GM12874 (cell line): ENCODE measurements around the gene RUBCNL.

Experiments
- TF ChIP-seq, protein P1 (sequence below): IDR thresholded peaks from 2 replicates; pipeline ENCODE4 v1.5.1; 2011; ENCODE audit warnings: low read depth, mild to moderate bottlenecking, control low read depth, low read length, moderate library complexity; ENCODE audit not compliant: insufficient read depth

RUBCNL gene

DNA sequence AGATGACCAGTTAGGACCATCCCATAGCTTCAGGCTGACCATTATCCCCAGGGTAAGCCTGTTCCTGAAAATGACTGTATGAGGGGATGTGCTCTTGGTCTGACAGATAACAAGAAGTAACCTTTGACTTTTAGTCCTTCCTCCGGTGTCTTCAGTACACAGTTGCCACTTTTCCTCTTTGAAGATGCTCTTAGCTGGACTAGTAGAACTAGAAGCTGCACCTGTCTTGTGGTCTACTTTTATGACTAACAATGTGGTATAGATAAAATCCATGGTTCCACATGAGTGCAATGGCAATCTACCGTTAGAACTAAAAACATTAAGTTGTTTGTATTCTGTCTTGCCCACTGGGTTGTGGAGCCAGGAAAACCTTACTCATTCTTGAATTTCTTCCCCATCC is 5.9 kb upstream of the RUBCNL start:
- TF ChIP-seq, protein P1, sequence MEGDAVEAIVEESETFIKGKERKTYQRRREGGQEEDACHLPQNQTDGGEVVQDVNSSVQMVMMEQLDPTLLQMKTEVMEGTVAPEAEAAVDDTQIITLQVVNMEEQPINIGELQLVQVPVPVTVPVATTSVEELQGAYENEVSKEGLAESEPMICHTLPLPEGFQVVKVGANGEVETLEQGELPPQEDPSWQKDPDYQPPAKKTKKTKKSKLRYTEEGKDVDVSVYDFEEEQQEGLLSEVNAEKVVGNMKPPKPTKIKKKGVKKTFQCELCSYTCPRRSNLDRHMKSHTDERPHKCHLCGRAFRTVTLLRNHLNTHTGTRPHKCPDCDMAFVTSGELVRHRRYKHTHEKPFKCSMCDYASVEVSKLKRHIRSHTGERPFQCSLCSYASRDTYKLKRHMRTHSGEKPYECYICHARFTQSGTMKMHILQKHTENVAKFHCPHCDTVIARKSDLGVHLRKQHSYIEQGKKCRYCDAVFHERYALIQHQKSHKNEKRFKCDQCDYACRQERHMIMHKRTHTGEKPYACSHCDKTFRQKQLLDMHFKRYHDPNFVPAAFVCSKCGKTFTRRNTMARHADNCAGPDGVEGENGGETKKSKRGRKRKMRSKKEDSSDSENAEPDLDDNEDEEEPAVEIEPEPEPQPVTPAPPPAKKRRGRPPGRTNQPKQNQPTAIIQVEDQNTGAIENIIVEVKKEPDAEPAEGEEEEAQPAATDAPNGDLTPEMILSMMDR, result no peak

DNA sequence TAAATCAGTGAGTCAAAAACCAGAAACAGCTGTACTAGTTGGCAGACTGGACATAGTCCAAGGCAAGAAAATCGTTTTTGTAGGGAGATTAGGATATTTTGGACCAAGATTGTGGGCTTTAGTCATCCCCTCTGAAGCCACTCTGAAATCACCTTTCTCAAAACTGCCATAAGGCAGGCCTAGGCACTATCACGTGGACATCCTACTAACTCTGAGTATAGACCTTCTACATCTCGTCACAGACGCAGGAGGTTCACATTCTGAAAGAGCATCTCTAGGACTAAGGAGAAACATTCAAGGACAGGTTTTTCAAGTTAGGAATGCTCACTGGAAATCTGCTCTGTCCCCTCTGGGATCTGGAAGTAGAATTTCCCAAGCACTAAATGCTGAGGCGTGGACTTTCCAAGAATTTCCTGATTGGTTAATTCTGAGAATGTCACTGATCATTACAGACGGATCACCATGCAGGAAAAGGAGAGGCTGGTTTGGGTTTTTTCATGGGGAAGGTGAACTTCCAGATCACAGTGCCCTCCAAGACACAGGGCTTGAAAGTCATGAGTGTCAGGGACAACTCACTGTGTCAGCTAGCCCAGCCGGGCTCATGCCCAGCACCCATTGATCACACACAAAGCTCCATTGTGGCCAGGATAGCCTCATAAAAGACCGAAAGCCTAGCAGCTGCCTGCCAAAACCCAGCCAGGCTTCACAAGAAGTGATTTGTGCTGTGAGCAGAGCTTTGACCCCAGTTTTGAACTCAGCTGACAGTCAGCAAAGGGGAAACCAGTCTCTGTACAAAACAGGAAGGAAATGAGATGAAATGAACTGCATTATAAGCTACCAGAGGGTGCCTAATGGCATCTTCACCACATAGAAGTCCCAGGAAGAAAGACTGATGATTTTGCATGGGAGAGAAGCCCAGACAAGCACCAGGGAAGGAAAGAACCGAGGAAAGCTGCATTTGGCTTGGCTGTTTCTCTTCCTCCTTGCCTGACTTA is 2.7 kb upstream of the RUBCNL start:
- TF ChIP-seq, protein P1, result no peak

DNA sequence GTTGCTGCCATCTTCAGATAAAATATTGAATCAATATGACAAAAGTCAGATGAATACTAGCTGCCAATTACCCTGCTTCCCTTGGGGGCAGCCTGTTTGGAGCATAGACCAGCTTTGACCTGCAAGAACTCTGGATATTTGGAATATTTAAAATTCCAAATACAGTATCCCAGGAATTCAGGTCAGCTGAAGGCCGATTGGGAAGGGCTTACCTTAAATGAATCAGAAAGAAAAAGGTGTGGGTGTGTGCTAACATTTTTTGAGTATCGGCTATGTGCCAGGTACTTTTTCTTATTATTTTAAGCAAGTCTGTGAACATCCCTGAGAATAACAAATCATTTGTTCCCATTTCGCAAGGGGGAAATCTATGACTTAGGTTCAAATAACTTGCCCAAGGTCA is 1.8 kb upstream of the RUBCNL start:
- TF ChIP-seq, protein P1, result no peak

DNA sequence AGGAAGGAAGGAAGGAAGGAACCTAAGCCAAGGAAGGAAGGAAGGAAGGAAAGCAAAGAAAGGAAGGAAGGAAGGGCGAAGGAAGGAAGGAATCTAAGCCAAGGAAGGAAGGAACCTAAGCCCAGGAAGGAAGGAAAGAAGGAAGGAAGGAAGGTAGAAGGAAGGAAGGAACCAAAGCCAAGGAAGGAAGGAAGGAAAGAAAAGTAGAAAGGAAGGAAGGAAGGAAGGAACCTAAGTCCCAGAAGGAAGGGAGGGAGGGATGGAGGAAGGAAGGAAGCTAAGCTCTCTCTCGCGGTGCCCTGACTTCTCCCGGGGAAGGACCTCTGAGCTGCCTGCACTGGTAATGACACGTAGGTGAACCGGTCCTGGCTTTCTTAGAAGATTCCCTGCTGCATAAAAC is 1.3 kb upstream of the RUBCNL start:
- TF ChIP-seq, protein P1, result no peak

DNA sequence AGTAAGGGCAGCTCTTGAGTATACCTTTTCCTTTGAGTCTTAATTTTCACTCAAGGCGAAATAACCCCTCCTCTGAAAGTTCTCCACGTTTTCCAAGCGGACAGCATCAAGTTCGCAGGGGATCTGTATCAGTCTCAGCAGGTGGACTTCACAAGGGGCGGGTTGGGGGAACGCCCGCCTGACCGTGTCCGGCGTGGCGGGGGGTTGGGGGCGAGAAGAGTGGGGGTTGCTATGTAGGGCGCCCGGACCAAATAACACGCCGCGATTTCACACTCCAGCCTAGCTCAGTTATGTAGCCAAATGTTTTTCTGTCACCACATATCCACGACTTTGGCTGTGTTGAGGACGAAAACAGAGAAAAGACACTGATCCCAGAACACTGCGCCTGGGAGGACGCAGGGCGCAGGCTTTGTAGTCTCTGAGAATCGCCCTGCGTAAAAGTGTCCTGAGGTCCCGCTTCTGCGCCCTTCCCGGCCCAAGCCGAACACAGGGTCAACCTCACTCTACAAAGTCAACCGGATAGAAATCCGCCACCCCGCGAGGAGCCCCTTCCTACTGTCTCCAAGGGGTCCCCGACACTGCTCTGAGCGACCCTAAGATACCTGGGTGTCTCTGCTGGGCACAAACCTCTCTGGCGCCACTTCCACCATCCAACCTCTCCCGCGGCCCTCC is 524 bp downstream of the RUBCNL start:
- TF ChIP-seq, protein P1, result no peak

DNA sequence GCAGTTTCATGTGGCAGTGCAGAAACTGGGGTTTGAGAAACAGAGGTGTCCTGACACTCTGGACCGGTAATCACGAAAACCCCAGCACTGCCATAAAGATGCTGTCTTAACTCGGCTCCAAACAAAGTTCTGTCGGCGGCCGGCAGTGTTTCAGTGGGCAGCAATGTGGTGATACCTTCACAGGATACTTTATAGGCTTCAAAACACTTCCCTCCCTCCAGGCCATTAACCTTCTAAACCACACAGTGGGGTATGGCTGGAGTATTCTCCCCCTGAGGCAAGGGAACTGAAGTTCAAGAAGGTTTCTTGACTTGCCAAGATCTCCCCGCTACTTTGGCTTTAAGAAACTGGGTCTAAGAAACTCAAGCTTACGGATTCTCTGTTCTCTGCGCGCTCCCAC is 1.1 kb downstream of the RUBCNL start:
- TF ChIP-seq, protein P1, result no peak

DNA sequence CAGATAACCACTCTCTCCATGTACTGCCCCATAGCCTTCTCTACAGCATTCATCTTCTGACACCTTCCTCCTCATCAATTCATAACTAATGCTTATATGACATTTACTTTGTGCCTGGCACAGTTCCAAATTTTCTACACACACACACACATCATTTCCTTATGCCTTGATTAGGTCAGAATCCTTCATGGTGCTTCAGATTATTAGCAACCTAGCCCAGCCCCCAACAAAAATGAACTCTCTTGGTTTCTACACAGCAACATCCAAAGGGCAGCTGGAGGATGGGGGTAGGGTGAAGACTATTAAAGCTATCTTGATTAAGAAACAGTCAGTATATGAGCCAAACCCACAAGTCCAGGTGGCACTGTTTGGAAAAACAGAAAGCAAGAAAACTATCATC is 3.7 kb downstream of the RUBCNL start:
- TF ChIP-seq, protein P1, result no peak
